H9 (cell line): ENCODE results near the gene TSSK6. TPM values are rescaled to one million over a fixed set of nuclear protein-coding genes. Genes with fewer than 3 reads are reported as not detected.

ENCODE experiments used
- DNase-seq: peaks from one replicate; pipeline ENCODE4 v3.0.0-alpha.2; 2017
- H2AFZ ChIP-seq: one replicate; pipeline ENCODE4 v1.6.1; 2013; ENCODE audit warnings: mild to moderate bottlenecking, low read length, control low read depth, moderate library complexity
- H2AK5ac ChIP-seq: 2 replicates; pipeline ENCODE4 v1.6.1; 2013; ENCODE audit warnings: low read length, control low read depth, mixed read lengths; ENCODE audit not compliant: insufficient read length
- H2BK120ac ChIP-seq: one replicate; pipeline ENCODE4 v1.6.1; 2013; ENCODE audit warnings: low read depth, mild to moderate bottlenecking, low read length, control low read depth, inconsistent platforms; ENCODE audit not compliant: poor library complexity, severe bottlenecking
- H2BK12ac ChIP-seq: 2 replicates; pipeline ENCODE4 v1.6.1; 2013; ENCODE audit warnings: low read length, control low read depth, mixed read lengths, low read depth; ENCODE audit not compliant: insufficient read length
- H2BK15ac ChIP-seq: 2 replicates; pipeline ENCODE4 v1.6.1; 2013; ENCODE audit warnings: low read depth, low read length, control low read depth
- H2BK20ac ChIP-seq: one replicate; pipeline ENCODE4 v1.6.1; 2013; ENCODE audit warnings: low read depth, mild to moderate bottlenecking, low read length, control low read depth, inconsistent platforms; ENCODE audit not compliant: poor library complexity, severe bottlenecking
- H2BK5ac ChIP-seq: 2 replicates; pipeline ENCODE4 v1.6.1; 2013; ENCODE audit warnings: low read length, control low read depth, mixed read lengths; ENCODE audit not compliant: insufficient read length
- H3K14ac ChIP-seq: 2 replicates; pipeline ENCODE4 v1.6.1; 2013; ENCODE audit warnings: low read length, control low read depth; ENCODE audit not compliant: insufficient read depth
- H3K18ac ChIP-seq: 2 replicates; pipeline ENCODE4 v1.6.1; 2013; ENCODE audit warnings: low read depth, mild to moderate bottlenecking, mixed read lengths, low read length, control low read depth; ENCODE audit not compliant: insufficient read length
- H3K23ac ChIP-seq: 2 replicates; pipeline ENCODE4 v1.6.1; 2013; ENCODE audit warnings: low read length, control low read depth, mixed read lengths, low read depth; ENCODE audit not compliant: insufficient read length
- H3K23me2 ChIP-seq: 2 replicates; pipeline ENCODE4 v1.6.1; 2013; ENCODE audit warnings: low read depth, mild to moderate bottlenecking, mixed read lengths, low read length, control low read depth; ENCODE audit not compliant: insufficient read length, poor library complexity, severe bottlenecking
- H3K27ac ChIP-seq: 2 replicates; pipeline ENCODE4 v1.5.1; 2013; ENCODE audit warnings: low read length, control low read depth, mixed read lengths, low read depth; ENCODE audit not compliant: insufficient read length
- H3K27me3 ChIP-seq: 2 replicates; pipeline ENCODE4 v1.6.1; 2013; ENCODE audit warnings: low read length, control low read depth, inconsistent platforms; ENCODE audit not compliant: insufficient read depth
- H3K4ac ChIP-seq: 2 replicates; pipeline ENCODE4 v1.6.1; 2013; ENCODE audit warnings: low read depth, mild to moderate bottlenecking, control low read depth, inconsistent platforms, low read length, moderate library complexity
- H3K4me1 ChIP-seq: 2 replicates; pipeline ENCODE4 v1.6.1; 2013; ENCODE audit warnings: low read length, control low read depth, inconsistent platforms; ENCODE audit not compliant: insufficient read depth
- H3K4me2 ChIP-seq: 2 replicates; pipeline ENCODE4 v1.6.1; 2013; ENCODE audit warnings: low read length, control low read depth, mixed read lengths; ENCODE audit not compliant: insufficient read length, insufficient read depth
- H3K56ac ChIP-seq: 2 replicates; pipeline ENCODE4 v1.6.1; 2013; ENCODE audit warnings: low read depth, mild to moderate bottlenecking, mixed read lengths, low read length, control low read depth; ENCODE audit not compliant: insufficient read length
- H3K79me1 ChIP-seq: 2 replicates; pipeline ENCODE4 v1.6.1; 2013; ENCODE audit warnings: low read depth, mild to moderate bottlenecking, moderate library complexity, low read length, control low read depth, inconsistent platforms; ENCODE audit not compliant: insufficient read depth, poor library complexity, severe bottlenecking
- H3K79me2 ChIP-seq: 2 replicates; pipeline ENCODE4 v1.6.1; 2013; ENCODE audit warnings: low read length, control low read depth, inconsistent platforms; ENCODE audit not compliant: insufficient read depth
- H3K9ac ChIP-seq: 2 replicates; pipeline ENCODE4 v1.6.1; 2013; ENCODE audit warnings: low read length, control low read depth, mixed read lengths; ENCODE audit not compliant: insufficient read length; ENCODE audit errors: extremely low read depth
- H3K9me3 ChIP-seq: one replicate; pipeline ENCODE4 v1.6.1; 2013; ENCODE audit warnings: low read depth, low read length, inconsistent platforms; ENCODE audit not compliant: control insufficient read depth
- H3T11ph ChIP-seq: one replicate; pipeline ENCODE4 v1.6.1; 2013; ENCODE audit warnings: mild to moderate bottlenecking, low read length, control low read depth, inconsistent platforms
- H4K20me1 ChIP-seq: one replicate; pipeline ENCODE4 v1.6.1; 2013; ENCODE audit not compliant: control insufficient read depth, insufficient read length, insufficient read depth
- H4K5ac ChIP-seq: 2 replicates; pipeline ENCODE4 v1.6.1; 2013; ENCODE audit warnings: low read depth, mild to moderate bottlenecking, mixed read lengths, low read length, control low read depth; ENCODE audit not compliant: insufficient read length
- H4K8ac ChIP-seq: replicated peaks from 2 replicates; pipeline ENCODE4 v1.6.1; 2013; ENCODE audit warnings: low read length, control low read depth, mixed read lengths, low read depth; ENCODE audit not compliant: insufficient read length
- H4K91ac ChIP-seq: 2 replicates; pipeline ENCODE4 v1.6.1; 2013; ENCODE audit warnings: low read depth, mild to moderate bottlenecking, moderate library complexity, mixed read lengths, low read length, control low read depth; ENCODE audit not compliant: insufficient read length
- H3K27ac Mint-ChIP-seq, 3 experiments: 2 replicates in 2 of 3; 3 replicates in 1 of 3; pipeline ENCODE4 v1.8.0; 2020 to 2021; ENCODE audit warnings: mixed read lengths in 3 of 3, mild to moderate bottlenecking in 1 of 3, moderate library complexity in 1 of 3
- H3K27me3 Mint-ChIP-seq: 2 replicates; pipeline ENCODE4 v1.8.0; 2021; ENCODE audit warnings: low read depth, mild to moderate bottlenecking, moderate library complexity, mixed read lengths
- H3K36me3 Mint-ChIP-seq, 3 experiments: 2 replicates in 2 of 3; 3 replicates in 1 of 3; pipeline ENCODE4 v1.8.0; 2020 to 2021; ENCODE audit warnings: low read depth in 3 of 3, mixed read lengths in 3 of 3; ENCODE audit not compliant: insufficient read depth in 1 of 3
- H3K4me1 Mint-ChIP-seq, 2 experiments: 2 replicates each; pipeline ENCODE4 v1.8.0; 2020; ENCODE audit warnings: mixed read lengths in 2 of 2
- H3K4me3 Mint-ChIP-seq, 2 experiments: 2 replicates in 1 of 2; 3 replicates in 1 of 2; pipeline ENCODE4 v1.8.0; 2020 to 2021; ENCODE audit warnings: mild to moderate bottlenecking in 2 of 2, mixed read lengths in 2 of 2, moderate library complexity in 1 of 2
- H3K9me3 Mint-ChIP-seq, 2 experiments: 2 replicates in 1 of 2; 3 replicates in 1 of 2; pipeline ENCODE4 v1.8.0; 2020; ENCODE audit warnings: mild to moderate bottlenecking in 2 of 2, mixed read lengths in 2 of 2, moderate library complexity in 1 of 2
- WGBS: extraction: QIAGEN DNeasy Blood & Tissue Kit; methylation state at CpG from one replicate; pipeline ENCODE4 v1.1.7; 2013; ENCODE audit warnings: missing lambda C conversion rate, low lambda C conversion rate, mixed read lengths; ENCODE audit not compliant: insufficient read length; ENCODE audit errors: extremely low coverage; 5-methylcytosine and 5-hydroxymethylcytosine counted together
- total RNA-seq: library from RNA; stranded (reverse); gene quantifications from 2 replicates; pipeline ENCODE4 v1.2.1, GENCODE V29; 2021
- TF ChIP-seq, protein P1 (sequence below): fragments of 200-600 bp; sonication (generic); conservative IDR thresholded peaks from 3 replicates; pipeline ENCODE4 v1.8.0; 2021; ENCODE audit warnings: antibody characterized with exemption, mild to moderate bottlenecking

Gene TSSK6
- total RNA-seq, 1 experiment from 2014 or later = 2.6 TPM

DNA sequence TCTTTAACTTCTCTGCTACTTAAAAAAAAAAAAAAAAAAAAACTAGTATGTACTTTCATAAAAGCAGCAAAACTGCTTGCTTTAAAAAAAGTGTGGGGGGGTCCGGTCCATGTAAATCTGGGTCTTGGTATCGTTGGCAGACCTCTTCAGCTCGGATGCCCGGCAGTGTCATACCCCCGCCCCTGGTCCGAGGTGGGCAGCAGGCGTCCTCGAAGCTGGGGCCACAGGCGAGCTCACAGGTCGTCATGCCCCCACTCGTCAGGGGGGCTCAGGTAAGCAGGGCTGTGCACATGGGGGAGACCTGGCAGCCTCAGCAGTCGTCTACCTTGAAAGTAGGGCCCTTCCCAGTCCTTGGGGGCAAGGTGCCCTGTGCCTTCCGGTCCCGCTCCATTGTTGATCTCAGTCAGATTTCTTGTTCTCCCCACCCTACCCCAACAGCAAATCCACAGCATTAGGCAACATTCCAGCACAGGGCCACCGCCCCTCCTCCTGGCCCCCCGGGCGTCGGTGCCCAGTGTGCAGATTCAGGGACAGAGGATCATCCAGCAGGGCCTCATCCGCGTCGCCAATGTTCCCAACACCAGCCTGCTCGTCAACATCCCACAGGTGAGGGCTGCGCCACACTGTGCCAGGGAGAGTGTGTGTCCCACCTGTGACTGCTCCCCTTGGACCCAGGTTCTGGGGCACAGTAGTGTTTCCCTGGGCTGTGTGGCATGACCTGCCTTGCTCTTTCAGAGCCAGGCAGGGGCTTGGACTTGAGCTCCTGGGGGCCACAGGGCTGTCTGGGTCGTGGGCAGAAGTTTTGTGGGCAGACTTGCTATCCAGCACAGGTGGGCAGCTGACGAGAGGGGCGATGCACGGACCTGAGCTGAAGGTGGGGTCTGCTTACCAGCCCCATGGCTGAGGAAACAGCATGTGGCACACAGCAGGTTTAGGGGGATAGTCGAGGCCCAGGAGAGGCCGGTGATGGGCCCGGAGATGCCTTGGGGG lies 19.4 kb downstream of the TSSK6 start:
- H2BK12ac ChIP-seq = no peak overlapping the region
- no peaks in the 10 kb centered on the region for H3K27me3 ChIP-seq
- H3K27ac ChIP-seq = no peak overlapping the region
- H3K4me2 ChIP-seq = no peak overlapping the region
- no peak overlapping the region for H3K18ac ChIP-seq
- H3K9me3 ChIP-seq = no peaks in the 10 kb centered on the region
- no peak for DNase-seq
- H3K79me2 ChIP-seq = peaks cover under 1% of the 10 kb centered on the region; the same call in 1 of the 2 replicates
- H3K4ac ChIP-seq = no peak overlapping the region
- Mint-ChIP-seq H3K4me1 (peaks cover 6 to 7% of the 10 kb centered on the region in 2 experiments; a peak in 2 of 4 replicates), H3K9me3 (no peaks in the 10 kb centered on the region), H3K27ac (peak overlapping the region in 1 of 3 experiments; percentile 34; a peak in 2 of 7 replicates), H3K27me3 (no peaks in the 10 kb centered on the region), H3K4me3 (no peak overlapping the region), H3K36me3 (peaks cover 35 to 88% (median 81%) of the 10 kb centered on the region in 3 experiments; a peak in 6 of 7 replicates)
- H2BK15ac ChIP-seq = no peak overlapping the region
- H3K79me1 ChIP-seq = no peaks in the 10 kb centered on the region
- H4K5ac ChIP-seq = no peak overlapping the region
- no peak overlapping the region for H2AK5ac ChIP-seq
- H4K20me1 ChIP-seq = no peaks in the 10 kb centered on the region
- H3K4me1 ChIP-seq = no peaks in the 10 kb centered on the region
- H2AFZ ChIP-seq = no peak overlapping the region
- H2BK20ac ChIP-seq = no peak overlapping the region
- H3K14ac ChIP-seq = no peak overlapping the region
- H4K8ac ChIP-seq = no peak overlapping the region
- H2BK120ac ChIP-seq = no peak overlapping the region
- H3K56ac ChIP-seq = no peak overlapping the region
- H3T11ph ChIP-seq = no peak overlapping the region
- no CpG with 5 or more reads among the region's 30 CpGs for WGBS
- H4K91ac ChIP-seq = no peak overlapping the region
- no peak overlapping the region for H3K23ac ChIP-seq
- H3K9ac ChIP-seq = no peak overlapping the region
- TF ChIP-seq, protein P1, sequence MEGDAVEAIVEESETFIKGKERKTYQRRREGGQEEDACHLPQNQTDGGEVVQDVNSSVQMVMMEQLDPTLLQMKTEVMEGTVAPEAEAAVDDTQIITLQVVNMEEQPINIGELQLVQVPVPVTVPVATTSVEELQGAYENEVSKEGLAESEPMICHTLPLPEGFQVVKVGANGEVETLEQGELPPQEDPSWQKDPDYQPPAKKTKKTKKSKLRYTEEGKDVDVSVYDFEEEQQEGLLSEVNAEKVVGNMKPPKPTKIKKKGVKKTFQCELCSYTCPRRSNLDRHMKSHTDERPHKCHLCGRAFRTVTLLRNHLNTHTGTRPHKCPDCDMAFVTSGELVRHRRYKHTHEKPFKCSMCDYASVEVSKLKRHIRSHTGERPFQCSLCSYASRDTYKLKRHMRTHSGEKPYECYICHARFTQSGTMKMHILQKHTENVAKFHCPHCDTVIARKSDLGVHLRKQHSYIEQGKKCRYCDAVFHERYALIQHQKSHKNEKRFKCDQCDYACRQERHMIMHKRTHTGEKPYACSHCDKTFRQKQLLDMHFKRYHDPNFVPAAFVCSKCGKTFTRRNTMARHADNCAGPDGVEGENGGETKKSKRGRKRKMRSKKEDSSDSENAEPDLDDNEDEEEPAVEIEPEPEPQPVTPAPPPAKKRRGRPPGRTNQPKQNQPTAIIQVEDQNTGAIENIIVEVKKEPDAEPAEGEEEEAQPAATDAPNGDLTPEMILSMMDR = no peak
- no peaks in the 10 kb centered on the region for H3K23me2 ChIP-seq
- H2BK5ac ChIP-seq = no peak overlapping the region
